ENCODE results near the gene PGLYRP2.

PGLYRP2 gene

GRCh38 chr19:15422296-15423075 is 56.8 kb downstream of the PGLYRP2 start:
- DNase-seq: no peak

DNA sequence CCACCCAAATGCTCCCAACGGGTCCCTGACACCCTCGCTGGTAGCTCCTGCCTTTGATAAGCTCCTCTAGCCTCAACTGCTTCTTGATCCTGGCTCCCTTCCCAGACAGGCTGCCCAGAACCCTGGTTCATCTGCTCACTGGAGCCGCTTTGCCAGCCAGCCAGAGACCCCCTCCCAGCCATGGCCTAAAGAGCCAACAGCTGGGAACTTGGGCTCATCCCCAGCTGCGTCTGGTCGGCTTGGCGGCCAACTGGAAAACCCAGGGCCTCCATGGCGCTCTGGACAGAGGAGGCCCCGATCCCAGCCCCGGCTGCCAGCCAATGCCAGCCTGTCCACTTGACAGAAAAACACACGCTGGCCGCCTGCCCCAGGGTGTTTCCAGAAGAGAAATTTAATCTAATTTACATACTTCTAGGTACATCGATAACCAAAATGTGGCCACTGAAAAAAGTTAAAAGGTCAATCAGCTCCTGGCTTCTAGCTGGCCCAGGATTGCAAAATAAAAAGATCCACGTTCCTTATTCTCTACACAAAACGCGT is 57.5 kb downstream of the PGLYRP2 start:
- DNase-seq: no peak

GRCh38 chr19:15421136-15421695 is 58.1 kb downstream of the PGLYRP2 start:
- DNase-seq: no peak

DNA sequence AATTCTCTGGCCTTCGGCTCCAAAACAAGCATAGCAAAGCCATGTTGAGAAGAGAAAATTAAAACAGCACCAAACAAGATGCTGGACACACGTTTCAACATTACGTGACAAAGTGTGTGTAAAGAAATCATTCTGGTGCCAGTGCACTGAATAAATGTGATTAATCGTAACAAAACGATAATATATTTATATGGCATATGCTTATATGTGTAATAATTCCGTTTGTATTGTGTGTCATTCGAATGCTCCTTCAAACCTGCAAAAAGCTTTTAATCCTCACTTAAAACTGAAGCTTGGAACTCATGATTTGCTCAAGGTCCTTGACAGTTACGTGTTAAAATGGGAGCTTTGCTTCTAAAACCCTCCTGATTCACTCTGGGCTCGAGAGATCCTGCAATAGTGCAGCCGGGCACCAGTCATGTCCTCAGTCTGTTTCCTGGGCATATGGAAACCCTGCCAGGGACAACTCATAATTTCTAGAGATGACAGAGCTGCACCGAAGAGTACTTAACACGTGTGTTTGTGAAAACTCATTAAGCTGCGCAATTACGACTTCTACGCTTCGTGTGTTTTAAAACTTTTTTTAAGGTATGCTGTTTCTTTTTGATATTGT is 59.8 kb downstream of the PGLYRP2 start:
- no peak for DNase-seq
